ENCODE results near the gene EVL.

EVL gene

GRCh38 chr14:100106250-100107112 is 41.3 kb downstream of the EVL start:
- no peak overlapping the region for H3K27ac ChIP-seq
- TF ChIP-seq CTCF (conservative IDR thresholded peaks at IDR 0.05) = no peak

GRCh38 chr14:100107236-100107635 is 42.0 kb downstream of the EVL start:
- no peak for TF ChIP-seq CTCF (conservative IDR thresholded peaks at IDR 0.05)
- H3K27ac ChIP-seq = no peak overlapping the region

GRCh38 chr14:100108042-100108825 is 43.0 kb downstream of the EVL start:
- H3K27ac ChIP-seq = peak overlapping the region; percentile 19
- TF ChIP-seq CTCF (conservative IDR thresholded peaks at IDR 0.05) = peak; percentile 92

- TF ChIP-seq CTCF (conservative IDR thresholded peaks at IDR 0.05) = no peak
- peak overlapping the region; percentile 19; the same call in 1 of the 2 replicates for H3K27ac ChIP-seq
Observed at GRCh38 chr14:100108840-100109593, 43.8 kb downstream of the EVL start.

- TF ChIP-seq CTCF (conservative IDR thresholded peaks at IDR 0.05) = no peak
- H3K27ac ChIP-seq = no peak overlapping the region
Observed at GRCh38 chr14:100109594-100109955, 44.4 kb downstream of the EVL start.

GRCh38 chr14:100110816-100111215 is 45.6 kb downstream of the EVL start:
- no peak for TF ChIP-seq CTCF (conservative IDR thresholded peaks at IDR 0.05)
- no peak overlapping the region for H3K27ac ChIP-seq

Data from VCaP (cell line).